ENCODE data around the gene DNMBP.

DNA sequence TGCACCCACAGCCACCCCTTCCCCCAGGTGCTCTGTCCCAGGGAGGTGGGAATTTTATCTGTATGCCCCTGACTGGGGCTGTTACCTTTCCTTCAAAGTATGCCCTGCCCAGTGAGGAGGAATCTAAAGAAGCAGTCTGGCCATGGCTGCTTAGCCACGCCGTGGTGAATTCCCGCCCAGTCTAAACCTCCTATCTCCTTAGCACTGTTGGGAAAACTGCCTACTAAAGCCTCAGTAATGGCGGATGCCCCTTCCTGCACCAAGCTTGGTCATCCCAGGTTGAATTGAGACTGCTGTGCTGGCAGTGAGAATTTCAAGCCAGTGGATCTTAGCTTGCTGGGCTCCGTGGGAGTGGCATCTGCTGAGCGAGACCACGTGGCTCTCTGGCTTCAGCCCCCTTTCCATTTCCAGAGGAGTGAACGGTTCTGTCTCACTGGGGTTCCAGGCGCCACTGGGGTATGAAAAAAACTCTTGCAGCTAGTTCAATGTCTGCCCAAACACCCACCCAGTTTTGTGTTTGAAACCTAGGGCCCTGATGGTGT, 140.1 kb downstream of the DNMBP start:
- TF ChIP-seq, protein P1, sequence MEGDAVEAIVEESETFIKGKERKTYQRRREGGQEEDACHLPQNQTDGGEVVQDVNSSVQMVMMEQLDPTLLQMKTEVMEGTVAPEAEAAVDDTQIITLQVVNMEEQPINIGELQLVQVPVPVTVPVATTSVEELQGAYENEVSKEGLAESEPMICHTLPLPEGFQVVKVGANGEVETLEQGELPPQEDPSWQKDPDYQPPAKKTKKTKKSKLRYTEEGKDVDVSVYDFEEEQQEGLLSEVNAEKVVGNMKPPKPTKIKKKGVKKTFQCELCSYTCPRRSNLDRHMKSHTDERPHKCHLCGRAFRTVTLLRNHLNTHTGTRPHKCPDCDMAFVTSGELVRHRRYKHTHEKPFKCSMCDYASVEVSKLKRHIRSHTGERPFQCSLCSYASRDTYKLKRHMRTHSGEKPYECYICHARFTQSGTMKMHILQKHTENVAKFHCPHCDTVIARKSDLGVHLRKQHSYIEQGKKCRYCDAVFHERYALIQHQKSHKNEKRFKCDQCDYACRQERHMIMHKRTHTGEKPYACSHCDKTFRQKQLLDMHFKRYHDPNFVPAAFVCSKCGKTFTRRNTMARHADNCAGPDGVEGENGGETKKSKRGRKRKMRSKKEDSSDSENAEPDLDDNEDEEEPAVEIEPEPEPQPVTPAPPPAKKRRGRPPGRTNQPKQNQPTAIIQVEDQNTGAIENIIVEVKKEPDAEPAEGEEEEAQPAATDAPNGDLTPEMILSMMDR (IDR thresholded peaks at IDR 0.05): no peak
- no peak for TF ChIP-seq POLR2A (IDR thresholded peaks at IDR 0.05)
- no peak for TF ChIP-seq EP300 (IDR thresholded peaks at IDR 0.05)
- no peak for TF ChIP-seq POLR2AphosphoS5 (IDR thresholded peaks at IDR 0.05)
